ENCODE measurements around the gene NAA15.
"Not testable (repeated sequence)": the region's sequence is repeated elsewhere in the genome, so short reads cannot be mapped to it uniquely, and the experiment has no call there.

The NAA15 gene

GRCh38 chr4:139368998-139369397 lies 67.7 kb downstream of the NAA15 start:
- no peak for ATAC-seq

- no peak for ATAC-seq
Measured at GRCh38 chr4:139374251-139374650, 72.9 kb downstream of the NAA15 start.

- ATAC-seq: no peak
Measured at GRCh38 chr4:139386421-139386820, 85.1 kb downstream of the NAA15 start.

- ATAC-seq: no peak
Measured at GRCh38 chr4:139389102-139389501, 87.8 kb downstream of the NAA15 start.

GRCh38 chr4:139389991-139390390 lies 88.7 kb downstream of the NAA15 start:
- ATAC-seq: no peak

- no peak for ATAC-seq
Measured at GRCh38 chr4:139391731-139392130, 90.4 kb downstream of the NAA15 start.

- ATAC-seq: no peak
Measured at GRCh38 chr4:139392797-139393196, 91.5 kb downstream of the NAA15 start.

- no peak for ATAC-seq
Measured at GRCh38 chr4:139401368-139401767, 100.1 kb downstream of the NAA15 start.

- ATAC-seq: no peak
Measured at GRCh38 chr4:139402436-139402835, 101.1 kb downstream of the NAA15 start.

GRCh38 chr4:139403462-139403861 lies 102.2 kb downstream of the NAA15 start:
- ATAC-seq: no peak

GRCh38 chr4:139410312-139410711 lies 109.0 kb downstream of the NAA15 start:
- ATAC-seq: no peak

GRCh38 chr4:139414671-139415210 lies 113.4 kb downstream of the NAA15 start:
- not testable (repeated sequence) for ATAC-seq

- no peak for ATAC-seq
Measured at GRCh38 chr4:139416073-139416673, 114.9 kb downstream of the NAA15 start.

GRCh38 chr4:139419388-139419914 lies 118.1 kb downstream of the NAA15 start:
- no peak for ATAC-seq

GRCh38 chr4:139420652-139421051 lies 119.3 kb downstream of the NAA15 start:
- no peak for ATAC-seq

- no peak for ATAC-seq
Measured at GRCh38 chr4:139436122-139436521, 134.8 kb downstream of the NAA15 start.

- ATAC-seq: no peak
Measured at GRCh38 chr4:139438141-139438540, 136.8 kb downstream of the NAA15 start.

GRCh38 chr4:139441029-139441428 lies 139.7 kb downstream of the NAA15 start:
- no peak for ATAC-seq

GRCh38 chr4:139443661-139444060 lies 142.4 kb downstream of the NAA15 start:
- ATAC-seq: no peak

GRCh38 chr4:139444881-139445280 lies 143.6 kb downstream of the NAA15 start:
- ATAC-seq: not testable (repeated sequence)

- not testable (repeated sequence) for ATAC-seq
Measured at GRCh38 chr4:139447078-139447477, 145.8 kb downstream of the NAA15 start.

GRCh38 chr4:139450586-139450985 lies 149.3 kb downstream of the NAA15 start:
- ATAC-seq: no peak

- ATAC-seq: no peak
Measured at GRCh38 chr4:139451997-139452396, 150.7 kb downstream of the NAA15 start.

GRCh38 chr4:139453041-139453370 lies 151.7 kb downstream of the NAA15 start:
- peak; percentile 46 to 54 for ATAC-seq
